IMR-90 (cell line): ENCODE measurements around the gene PIGN. TPM values are rescaled to one million over a fixed set of nuclear protein-coding genes. Genes with fewer than 3 reads are reported as not detected.

Source experiments
- ATAC-seq: fragments of 200-7000 bp; cut with Tn5 transposase; 2 replicates; pipeline ENCODE4 v1.9.1; 2020; ENCODE audit warnings: low read depth, mild to moderate bottlenecking, moderate library complexity
- BruUV-seq: library from RNA; stranded (reverse); fragments of 400-500 nt; replicated peaks from 2 replicates; lab custom pipeline; 2021; lab: Mats Ljungman, UMichigan
- CTCF ChIA-PET: fragments of 300-600 bp; formaldehyde crosslinking; extraction: SDS; loops from one replicate; lab custom pipeline; 2021; ENCODE audit warnings: antibody characterized with exemption; lab: Yijun Ruan, JAX
- POLR2A ChIA-PET: fragments of 300-600 bp; sonication (Branson Sonifier 250); formaldehyde crosslinking; loops from one replicate; lab custom pipeline; 2022; ENCODE audit warnings: antibody characterized with exemption; ENCODE audit not compliant: unreplicated experiment; lab: Charles Lee
- DNase-seq: peaks from one replicate; pipeline ENCODE4 v3.0.0; 2013
- H2AFZ ChIP-seq: replicated peaks from 2 replicates; pipeline ENCODE3; 2013; ENCODE audit warnings: low read length, mild to moderate bottlenecking; ENCODE audit not compliant: poor library complexity
- H2AK5ac ChIP-seq: 2 replicates; pipeline ENCODE4 v1.6.1; 2013; ENCODE audit warnings: low read depth, low read length, inconsistent platforms
- H2AK9ac ChIP-seq: replicated peaks from 2 replicates; pipeline ENCODE3; 2013; ENCODE audit warnings: mild to moderate bottlenecking, low read depth, low read length, moderate library complexity; ENCODE audit not compliant: poor library complexity
- H2BK120ac ChIP-seq: 2 replicates; pipeline ENCODE4 v1.6.1; 2013; ENCODE audit warnings: low read depth, low read length, inconsistent platforms
- H2BK15ac ChIP-seq: 3 replicates; pipeline ENCODE4 v1.6.1; 2013; ENCODE audit warnings: low read depth, low read length, inconsistent platforms
- H2BK20ac ChIP-seq: 2 replicates; pipeline ENCODE4 v1.6.1; 2013; ENCODE audit warnings: low read depth, mild to moderate bottlenecking, inconsistent platforms, low read length, moderate library complexity
- H2BK5ac ChIP-seq: 2 replicates; pipeline ENCODE4 v1.6.1; 2013; ENCODE audit warnings: mild to moderate bottlenecking, low read depth, low read length, inconsistent platforms; ENCODE audit not compliant: poor library complexity, severe bottlenecking
- H3K14ac ChIP-seq: replicated peaks from 2 replicates; pipeline ENCODE4 v1.6.1; 2013; ENCODE audit warnings: low read depth, low read length, inconsistent platforms
- H3K18ac ChIP-seq: 2 replicates; pipeline ENCODE4 v1.6.1; 2013; ENCODE audit warnings: low read depth, low read length, control low read depth
- H3K23ac ChIP-seq: 2 replicates; pipeline ENCODE4 v1.6.1; 2013; ENCODE audit warnings: low read depth, low read length, inconsistent platforms
- H3K27ac ChIP-seq: 2 replicates; pipeline ENCODE4 v1.5.1; 2013; ENCODE audit warnings: mild to moderate bottlenecking, control low read depth, low read length; ENCODE audit not compliant: insufficient read depth
- H3K27me3 ChIP-seq: 2 replicates; pipeline ENCODE4 v1.6.1; 2013; ENCODE audit warnings: low read length; ENCODE audit not compliant: control insufficient read depth, insufficient read depth
- H3K36me3 ChIP-seq: 2 replicates; pipeline ENCODE4 v1.6.1; 2013; ENCODE audit warnings: low read length, mixed read lengths; ENCODE audit not compliant: control insufficient read depth, insufficient read depth
- H3K4ac ChIP-seq: 2 replicates; pipeline ENCODE4 v1.6.1; 2013; ENCODE audit warnings: low read depth, low read length, inconsistent platforms
- H3K4me1 ChIP-seq: 2 replicates; pipeline ENCODE4 v1.6.1; 2013; ENCODE audit warnings: low read length, mixed read lengths; ENCODE audit not compliant: control insufficient read depth, insufficient read depth
- H3K4me2 ChIP-seq: 2 replicates; pipeline ENCODE4 v1.6.1; 2013; ENCODE audit warnings: low read depth, mild to moderate bottlenecking, control low read depth, low read length, moderate library complexity
- H3K4me3 ChIP-seq: 2 replicates; pipeline ENCODE4 v1.5.1; 2013; ENCODE audit warnings: low read depth, mild to moderate bottlenecking, control low read depth, low read length, moderate library complexity; ENCODE audit not compliant: insufficient read depth
- H3K56ac ChIP-seq: 2 replicates; pipeline ENCODE4 v1.6.1; 2013; ENCODE audit warnings: low read length, inconsistent platforms; ENCODE audit not compliant: insufficient read depth; ENCODE audit errors: extremely low read depth
- H3K79me1 ChIP-seq, 2 experiments: 2 replicates each; pipeline ENCODE4 v1.6.1; 2013; ENCODE audit warnings: low read length in 2 of 2, inconsistent platforms in 1 of 2, low read depth in 1 of 2
- H3K9ac ChIP-seq: 2 replicates; pipeline ENCODE4 v1.6.1; 2013; ENCODE audit warnings: low read depth, low read length, control low read depth
- H3K9me1 ChIP-seq: 2 replicates; pipeline ENCODE4 v1.6.1; 2013; ENCODE audit warnings: low read length, inconsistent platforms; ENCODE audit not compliant: insufficient read depth
- H3K9me3 ChIP-seq: 2 replicates; pipeline ENCODE4 v1.6.1; 2013; ENCODE audit warnings: low read length; ENCODE audit not compliant: control insufficient read depth, insufficient read depth
- H4K20me1 ChIP-seq: 2 replicates; pipeline ENCODE4 v1.6.1; 2013; ENCODE audit warnings: low read length, inconsistent platforms; ENCODE audit not compliant: insufficient read depth
- H4K5ac ChIP-seq: 2 replicates; pipeline ENCODE4 v1.6.1; 2013; ENCODE audit warnings: mild to moderate bottlenecking, low read depth, low read length, control low read depth
- H4K8ac ChIP-seq, 2 experiments: 2 replicates each; pipeline ENCODE4 v1.6.1; 2013; ENCODE audit warnings: low read depth in 2 of 2, low read length in 2 of 2, control low read depth in 1 of 2, inconsistent platforms in 1 of 2
- H4K91ac ChIP-seq: 2 replicates; pipeline ENCODE4 v1.6.1; 2013; ENCODE audit warnings: low read depth, low read length, inconsistent platforms; ENCODE audit not compliant: insufficient read depth
- BHLHE40 ChIP-seq: fragments of 150-350 bp; IDR thresholded peaks from 2 replicates; pipeline ENCODE4 v1.6.1; 2016; ENCODE audit warnings: mild to moderate bottlenecking, low read depth, low read length
- CEBPB ChIP-seq: IDR thresholded peaks from 2 replicates; pipeline ENCODE4 v1.6.1; 2012; ENCODE audit warnings: low read depth, low read length, improper control_type of control experiment
- CHD1 ChIP-seq: IDR thresholded peaks from 2 replicates; pipeline ENCODE4 v1.6.1; 2012; ENCODE audit warnings: low read depth, low read length, improper control_type of control experiment
- CTCF ChIP-seq: conservative IDR thresholded peaks from 2 replicates; pipeline ENCODE4 v1.5.1; 2012; ENCODE audit warnings: mild to moderate bottlenecking, low read depth, low read length, improper control_type of control experiment
- FOS ChIP-seq: fragments of 150-350 bp; IDR thresholded peaks from 2 replicates; pipeline ENCODE4 v1.6.1; 2016; ENCODE audit warnings: low read depth, low read length
- MAZ ChIP-seq: IDR thresholded peaks from 2 replicates; pipeline ENCODE4 v1.6.1; 2012; ENCODE audit warnings: low read depth, mild to moderate bottlenecking, low read length, improper control_type of control experiment, moderate library complexity, borderline replicate concordance
- MXI1 ChIP-seq: IDR thresholded peaks from 2 replicates; pipeline ENCODE4 v1.6.1; 2012; ENCODE audit warnings: low read depth, mild to moderate bottlenecking, low read length, moderate library complexity, borderline replicate concordance
- NFE2L2 ChIP-seq: fragments of 150-350 bp; IDR thresholded peaks from 2 replicates; pipeline ENCODE4 v1.6.1; 2016; ENCODE audit warnings: low read depth, mild to moderate bottlenecking, low read length
- POLR2A ChIP-seq: IDR thresholded peaks from 2 replicates; pipeline ENCODE4 v1.6.1; 2012; ENCODE audit warnings: mild to moderate bottlenecking, low read depth, low read length
- RAD21 ChIP-seq: IDR thresholded peaks from 2 replicates; pipeline ENCODE4 v1.6.1; 2012; ENCODE audit warnings: low read length, improper control_type of control experiment
- RCOR1 ChIP-seq: IDR thresholded peaks from 2 replicates; pipeline ENCODE4 v1.6.1; 2012; ENCODE audit warnings: mild to moderate bottlenecking, low read length, improper control_type of control experiment; ENCODE audit not compliant: insufficient replicate concordance
- RFX5 ChIP-seq: IDR thresholded peaks from 2 replicates; pipeline ENCODE4 v1.8.0; 2012; ENCODE audit warnings: low read depth, mild to moderate bottlenecking, low read length, moderate library complexity
- WGBS, 2 experiments: methylation state at CpG; one replicate each; pipeline versions ENCODE4 v1.1.5 to v1.1.7; 2013; ENCODE audit warnings: missing lambda C conversion rate in 2 of 2; ENCODE audit not compliant: insufficient read length in 1 of 2; ENCODE audit errors: extremely low coverage in 2 of 2; 5-methylcytosine and 5-hydroxymethylcytosine counted together
- dilution Hi-C: fragments of 300-500 bp; cut with HindIII; formaldehyde crosslinking; loops from one replicate; pipeline ENCODE4 v1.14.3; 2018; ENCODE audit warnings: low sequenced_read_pairs; ENCODE audit not compliant: unreplicated experiment
- in situ Hi-C: fragments of 300-500 bp; cut with MboI; formaldehyde crosslinking; loops from 3 replicates; pipeline ENCODE4 v1.14.3; 2019; ENCODE audit warnings: low sequenced_read_pairs, inconsistent platforms, mixed read lengths
- intact Hi-C: fragments of 100-400 bp; cut with micrococcal nuclease; formaldehyde crosslinking; loops from 2 replicates; pipeline ENCODE4 v1.10.0; 2022
- polyA plus RNA-seq, 3 experiments: library from polyadenylated mRNA; depleted of rRNA; stranded (reverse); fragments of >200 nt; gene quantifications; 2 replicates each; pipeline ENCODE4 v1.2.3, GENCODE V29; 2012; ENCODE audit warnings: low replicate concordance in 1 of 3
- total RNA-seq: library from RNA; depleted of rRNA; stranded (reverse); fragments of >200 nt; gene quantifications from 2 replicates; pipeline ENCODE4 v1.2.3, GENCODE V29; 2012
- TF ChIP-seq, protein P1 (sequence below): fragments of 150-350 bp; IDR thresholded peaks from 2 replicates; pipeline ENCODE4 v1.6.1; 2017; ENCODE audit warnings: mild to moderate bottlenecking, antibody characterized with exemption, low read length, low read depth

Gene PIGN
- total and polyA plus RNA-seq, 2 of the 4 experiments (the other 2 are of a cell fraction) = 9.0 to 17.9 TPM

DNA sequence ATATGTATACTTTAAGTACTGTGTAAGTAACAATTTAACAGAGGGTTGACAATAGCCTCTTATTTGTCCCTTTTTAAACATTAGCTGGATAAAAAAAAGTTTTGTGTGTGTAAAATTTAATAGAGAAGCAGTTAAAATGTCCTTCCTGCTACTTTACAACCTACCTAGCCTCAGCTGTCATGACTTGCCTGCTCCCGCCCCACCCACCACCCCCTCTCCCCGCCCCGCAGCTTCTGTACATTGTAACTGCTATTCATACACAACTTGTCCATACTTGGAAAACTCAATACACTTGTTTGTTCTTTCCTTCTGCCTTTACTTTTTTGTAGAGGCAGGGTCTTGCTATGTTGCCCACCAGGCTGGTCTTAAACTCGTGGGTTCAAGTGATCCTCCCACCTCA, 19.7 kb upstream of the PIGN start:
- WGBS, 2 experiments = no CpG with 5 or more reads among the region's 4 CpGs
- H3K4me2 ChIP-seq = no peak overlapping the region

More for the DNA sequence above, 19.7 kb upstream of the PIGN start:
- Histone ChIP-seq H3K27ac (no peak overlapping the region), H2AFZ (no peak overlapping the region), H3K36me3 (no peaks in the 10 kb centered on the region), H2BK15ac (no peak overlapping the region), H3K79me1 (peaks cover 30 to 38% of the 10 kb centered on the region in 2 experiments), H3K9me1 (peaks cover 5% of the 10 kb centered on the region; the same call in 1 of the 2 replicates), H3K14ac (no peak overlapping the region), H3K27me3 (no peaks in the 10 kb centered on the region), H3K9me3 (no peaks in the 10 kb centered on the region), H3K18ac (no peak overlapping the region), H4K8ac (no peak overlapping the region), H3K23ac (no peak overlapping the region), H2BK5ac (no peak overlapping the region), H3K9ac (no peak overlapping the region), H4K5ac (no peak overlapping the region), H3K4me1 (no peaks in the 10 kb centered on the region), H4K91ac (no peak overlapping the region), H2BK20ac (no peak overlapping the region), H2AK9ac (no peak overlapping the region), H3K56ac (no peak overlapping the region), H3K4me3 (no peak overlapping the region), H4K20me1 (peaks cover 14% of the 10 kb centered on the region; the same call in 1 of the 2 replicates), H2BK120ac (no peak overlapping the region), H3K4ac (no peak overlapping the region), H2AK5ac (no peak overlapping the region)
- BruUV-seq = no TSS peak
- dilution Hi-C loops (no loop called here), intact Hi-C loops (no loop called here), in situ Hi-C loops (no loop called here)
- no peak for ATAC-seq
- DNase-seq = no peak
- ChIA-PET CTCF (no interaction called here), POLR2A (no interaction called here)
- TF ChIP-seq CTCF (no peak), NFE2L2 (no peak), RAD21 (no peak), MAZ (no peak), CEBPB (no peak), BHLHE40 (no peak), CHD1 (no peak), RCOR1 (no peak), MXI1 (no peak), RFX5 (no peak), POLR2A (no peak), FOS (no peak)
- TF ChIP-seq, protein P1, sequence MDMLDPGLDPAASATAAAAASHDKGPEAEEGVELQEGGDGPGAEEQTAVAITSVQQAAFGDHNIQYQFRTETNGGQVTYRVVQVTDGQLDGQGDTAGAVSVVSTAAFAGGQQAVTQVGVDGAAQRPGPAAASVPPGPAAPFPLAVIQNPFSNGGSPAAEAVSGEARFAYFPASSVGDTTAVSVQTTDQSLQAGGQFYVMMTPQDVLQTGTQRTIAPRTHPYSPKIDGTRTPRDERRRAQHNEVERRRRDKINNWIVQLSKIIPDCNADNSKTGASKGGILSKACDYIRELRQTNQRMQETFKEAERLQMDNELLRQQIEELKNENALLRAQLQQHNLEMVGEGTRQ = no peak
